NCI-H2029 treated with DMSO at 0.1 percent for 48 hours (cell line): ENCODE results near the gene INHBA.
A peak's percentile ranks its signal among the peaks of the same experiment; 100 is the strongest.

Experiments
- DNase-seq: peaks from one replicate; lab custom pipeline; 2025; lab: John Stamatoyannopoulos, UW

Gene INHBA

GRCh38 chr7:41711283-41712064 lies 8.6 kb upstream of the INHBA start:
- DNase-seq = peak; percentile 14

GRCh38 chr7:41710838-41711237 lies 7.9 kb upstream of the INHBA start:
- DNase-seq = no peak

- DNase-seq = no peak
These were observed 6.7 kb upstream of the INHBA start for GRCh38 chr7:41709621-41710020.

GRCh38 chr7:41708581-41709358 lies 5.9 kb upstream of the INHBA start:
- no peak for DNase-seq

GRCh38 chr7:41706228-41706930 lies 3.5 kb upstream of the INHBA start:
- DNase-seq = no peak

- peak; percentile 67 for DNase-seq
These were observed 2.4 kb upstream of the INHBA start for GRCh38 chr7:41705109-41705901.

GRCh38 chr7:41701068-41701941 lies 1.6 kb downstream of the INHBA start:
- DNase-seq = no peak

GRCh38 chr7:41700044-41700471 lies 2.8 kb downstream of the INHBA start:
- no peak for DNase-seq

- no peak for DNase-seq
These were observed 3.4 kb downstream of the INHBA start for GRCh38 chr7:41699516-41699915.

- no peak for DNase-seq
These were observed 4.2 kb downstream of the INHBA start for GRCh38 chr7:41698726-41699125.

- no peak for DNase-seq
These were observed 4.8 kb downstream of the INHBA start for GRCh38 chr7:41698114-41698513.

GRCh38 chr7:41696323-41696916 lies 6.5 kb downstream of the INHBA start:
- DNase-seq = no peak

GRCh38 chr7:41695661-41696322 lies 7.1 kb downstream of the INHBA start:
- no peak for DNase-seq

GRCh38 chr7:41694495-41694894 lies 8.4 kb downstream of the INHBA start:
- DNase-seq = no peak

- DNase-seq = no peak
These were observed 9.5 kb downstream of the INHBA start for GRCh38 chr7:41693150-41693997.

GRCh38 chr7:41692251-41692650 lies 10.6 kb downstream of the INHBA start:
- DNase-seq = no peak

GRCh38 chr7:41691286-41692190 lies 11.4 kb downstream of the INHBA start:
- no peak for DNase-seq

GRCh38 chr7:41689815-41690214 lies 13.1 kb downstream of the INHBA start:
- no peak for DNase-seq
